Neural cell (in vitro differentiated cells): Measurements from ENCODE around the gene EMCN. TPM values are rescaled to one million over a fixed set of nuclear protein-coding genes. Genes with fewer than 3 reads are reported as not detected.

Experiments used
- H2AFZ ChIP-seq: fragments of 200-600, 300-800 bp; sonication (generic), shearing (Covaris generic); 2 replicates; pipeline ENCODE4 v1.6.0; 2014; ENCODE audit warnings: low read depth, mild to moderate bottlenecking, antibody characterized with exemption, low read length, moderate library complexity
- H3F3A ChIP-seq: fragments of 200-600 bp; shearing (Covaris generic); 2 replicates; pipeline ENCODE4 v1.6.1; 2016; ENCODE audit warnings: mild to moderate bottlenecking, moderate library complexity, mixed read lengths, antibody characterized with exemption, low read length; ENCODE audit not compliant: insufficient read depth, poor library complexity, severe bottlenecking
- H3K27ac ChIP-seq: fragments of 200-600, 300-800 bp; sonication (generic), shearing (Covaris generic); 2 replicates; pipeline ENCODE4 v1.5.1; 2014; ENCODE audit warnings: mild to moderate bottlenecking, low read length, moderate library complexity
- H3K27me3 ChIP-seq: fragments of 300-800, 200-600 bp; sonication (generic), shearing (Covaris generic); 2 replicates; pipeline ENCODE4 v1.6.0; 2014; ENCODE audit warnings: mild to moderate bottlenecking, low read depth, low read length, moderate library complexity; ENCODE audit not compliant: insufficient read depth
- H3K36me3 ChIP-seq: fragments of 300-800, 200-600 bp; sonication (generic), shearing (Covaris generic); 2 replicates; pipeline ENCODE4 v1.5.1; 2014; ENCODE audit warnings: mild to moderate bottlenecking, antibody characterized with exemption, low read length, moderate library complexity; ENCODE audit not compliant: insufficient read depth
- H3K4me2 ChIP-seq: fragments of 300-800, 200-600 bp; sonication (generic), shearing (Covaris generic); 2 replicates; pipeline ENCODE4 v1.6.0; 2014; ENCODE audit warnings: mild to moderate bottlenecking, low read length
- H3K4me3 ChIP-seq: fragments of 300-800, 200-600 bp; sonication (generic), shearing (Covaris generic); 2 replicates; pipeline ENCODE4 v1.5.1; 2014; ENCODE audit warnings: mild to moderate bottlenecking, low read length, moderate library complexity
- H3K79me2 ChIP-seq: fragments of 200-600 bp; shearing (Covaris generic); replicated peaks from 2 replicates; pipeline ENCODE4 v1.6.0; 2014; ENCODE audit warnings: mild to moderate bottlenecking, low read length, moderate library complexity; ENCODE audit not compliant: insufficient read depth
- H3K9ac ChIP-seq: fragments of 300-800, 200-600 bp; sonication (generic), shearing (Covaris generic); 2 replicates; pipeline ENCODE4 v1.6.1; 2016; ENCODE audit warnings: mild to moderate bottlenecking, low read length, mixed read lengths
- H3K9me2 ChIP-seq: fragments of 200-600 bp; shearing (Covaris generic); 2 replicates; pipeline ENCODE4 v1.6.1; 2016; ENCODE audit warnings: mild to moderate bottlenecking, low read length, mixed read lengths; ENCODE audit not compliant: insufficient read depth
- H3K9me3 ChIP-seq: fragments of 200-600, 300-800 bp; sonication (generic), shearing (Covaris generic); 2 replicates; pipeline ENCODE4 v1.6.1; 2016; ENCODE audit warnings: mild to moderate bottlenecking, mixed run types, low read length, moderate library complexity, mixed read lengths
- H4K20me1 ChIP-seq: fragments of 200-600 bp; shearing (Covaris generic); 2 replicates; pipeline ENCODE4 v1.6.1; 2016; ENCODE audit warnings: mild to moderate bottlenecking, mixed run types; ENCODE audit not compliant: insufficient read depth
- CTCF ChIP-seq: fragments of 450-650 bp; IDR thresholded peaks from 2 replicates; pipeline ENCODE4 v1.5.1; 2014; ENCODE audit warnings: antibody characterized with exemption, mild to moderate bottlenecking, moderate library complexity; ENCODE audit not compliant: poor library complexity, severe bottlenecking
- EP300 ChIP-seq: fragments of 450-650 bp; conservative IDR thresholded peaks from 2 replicates; pipeline ENCODE4 v1.6.1; 2014; ENCODE audit warnings: antibody characterized with exemption, mild to moderate bottlenecking, moderate library complexity; ENCODE audit not compliant: poor library complexity, severe bottlenecking
- EZH2 ChIP-seq: fragments of 200-600, 300-800 bp; shearing (Covaris generic), sonication (generic); IDR thresholded peaks from 2 replicates; pipeline ENCODE4 v1.6.1; 2014; ENCODE audit warnings: antibody characterized with exemption, low read length, borderline replicate concordance, mild to moderate bottlenecking; ENCODE audit not compliant: insufficient read depth, poor library complexity, severe bottlenecking
- MXI1 ChIP-seq: fragments of 450-650 bp; conservative IDR thresholded peaks from 2 replicates; pipeline ENCODE4 v1.6.1; 2014; ENCODE audit warnings: antibody characterized with exemption, mild to moderate bottlenecking; ENCODE audit not compliant: poor library complexity, severe bottlenecking
- POLR2AphosphoS5 ChIP-seq: IDR thresholded peaks from 2 replicates; pipeline ENCODE4 v1.6.1; 2012
- RAD21 ChIP-seq: fragments of 450-650 bp; conservative IDR thresholded peaks from 2 replicates; pipeline ENCODE4 v1.6.1; 2014; ENCODE audit warnings: antibody characterized with exemption, mild to moderate bottlenecking, moderate library complexity
- SMC3 ChIP-seq: fragments of 450-650 bp; conservative IDR thresholded peaks from 2 replicates; pipeline ENCODE4 v1.6.1; 2014; ENCODE audit warnings: antibody characterized with exemption, mild to moderate bottlenecking, moderate library complexity; ENCODE audit not compliant: poor library complexity
- TAF1 ChIP-seq: IDR thresholded peaks from 2 replicates; pipeline ENCODE4 v1.6.1; 2012; ENCODE audit warnings: low read depth
- polyA plus RNA-seq: library from polyadenylated mRNA; depleted of rRNA; stranded (reverse); fragments of >200 nt; gene quantifications from 2 replicates; pipeline ENCODE4 v1.2.3, GENCODE V29; 2014
- TF ChIP-seq, protein P1 (sequence below): IDR thresholded peaks from 2 replicates; pipeline ENCODE4 v1.6.1; 2012; ENCODE audit warnings: borderline replicate concordance

The EMCN gene
- polyA plus RNA-seq, 1 donor from 2014 or later, result 0.77 TPM

- H3K36me3 ChIP-seq, result no peaks in the 10 kb centered on the region
- H3K27me3 ChIP-seq, result no peaks in the 10 kb centered on the region
- no peaks in the 10 kb centered on the region for H3K9me2 ChIP-seq
- no peaks in the 10 kb centered on the region for H3F3A ChIP-seq
- no peak overlapping the region for H3K4me2 ChIP-seq
- no peak overlapping the region for H3K9ac ChIP-seq
- no peak overlapping the region for H3K27ac ChIP-seq
- no peaks in the 10 kb centered on the region for H3K9me3 ChIP-seq
- no peak overlapping the region for H3K4me3 ChIP-seq
- no peaks in the 10 kb centered on the region for H3K79me2 ChIP-seq
- TF ChIP-seq CTCF, result no peak
- TF ChIP-seq, protein P1, sequence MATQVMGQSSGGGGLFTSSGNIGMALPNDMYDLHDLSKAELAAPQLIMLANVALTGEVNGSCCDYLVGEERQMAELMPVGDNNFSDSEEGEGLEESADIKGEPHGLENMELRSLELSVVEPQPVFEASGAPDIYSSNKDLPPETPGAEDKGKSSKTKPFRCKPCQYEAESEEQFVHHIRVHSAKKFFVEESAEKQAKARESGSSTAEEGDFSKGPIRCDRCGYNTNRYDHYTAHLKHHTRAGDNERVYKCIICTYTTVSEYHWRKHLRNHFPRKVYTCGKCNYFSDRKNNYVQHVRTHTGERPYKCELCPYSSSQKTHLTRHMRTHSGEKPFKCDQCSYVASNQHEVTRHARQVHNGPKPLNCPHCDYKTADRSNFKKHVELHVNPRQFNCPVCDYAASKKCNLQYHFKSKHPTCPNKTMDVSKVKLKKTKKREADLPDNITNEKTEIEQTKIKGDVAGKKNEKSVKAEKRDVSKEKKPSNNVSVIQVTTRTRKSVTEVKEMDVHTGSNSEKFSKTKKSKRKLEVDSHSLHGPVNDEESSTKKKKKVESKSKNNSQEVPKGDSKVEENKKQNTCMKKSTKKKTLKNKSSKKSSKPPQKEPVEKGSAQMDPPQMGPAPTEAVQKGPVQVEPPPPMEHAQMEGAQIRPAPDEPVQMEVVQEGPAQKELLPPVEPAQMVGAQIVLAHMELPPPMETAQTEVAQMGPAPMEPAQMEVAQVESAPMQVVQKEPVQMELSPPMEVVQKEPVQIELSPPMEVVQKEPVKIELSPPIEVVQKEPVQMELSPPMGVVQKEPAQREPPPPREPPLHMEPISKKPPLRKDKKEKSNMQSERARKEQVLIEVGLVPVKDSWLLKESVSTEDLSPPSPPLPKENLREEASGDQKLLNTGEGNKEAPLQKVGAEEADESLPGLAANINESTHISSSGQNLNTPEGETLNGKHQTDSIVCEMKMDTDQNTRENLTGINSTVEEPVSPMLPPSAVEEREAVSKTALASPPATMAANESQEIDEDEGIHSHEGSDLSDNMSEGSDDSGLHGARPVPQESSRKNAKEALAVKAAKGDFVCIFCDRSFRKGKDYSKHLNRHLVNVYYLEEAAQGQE, result no peak
- TF ChIP-seq TAF1, result no peak
- TF ChIP-seq RAD21, result no peak
- TF ChIP-seq POLR2AphosphoS5, result no peak
- TF ChIP-seq EP300, result no peak
- TF ChIP-seq EZH2, result no peak
- no peak for TF ChIP-seq MXI1
- no peak for TF ChIP-seq SMC3
- no peaks in the 10 kb centered on the region for H4K20me1 ChIP-seq
- no peak overlapping the region for H2AFZ ChIP-seq
These were observed 13.5 kb downstream of the EMCN start for GRCh38 chr4:100504086-100504874.

GRCh38 chr4:100497791-100498190, 20.0 kb downstream of the EMCN start:
- no peak overlapping the region for H3K4me2 ChIP-seq
- no peak overlapping the region for H3K4me3 ChIP-seq
- H3K27ac ChIP-seq, result no peak overlapping the region
- no peaks in the 10 kb centered on the region for H3K27me3 ChIP-seq
- no peaks in the 10 kb centered on the region for H4K20me1 ChIP-seq
- no peaks in the 10 kb centered on the region for H3K79me2 ChIP-seq
- H3K9me2 ChIP-seq, result no peaks in the 10 kb centered on the region
- TF ChIP-seq, protein P1, result no peak
- no peak for TF ChIP-seq CTCF
- no peak for TF ChIP-seq MXI1
- no peak for TF ChIP-seq EP300
- TF ChIP-seq RAD21, result no peak
- TF ChIP-seq EZH2, result no peak
- TF ChIP-seq SMC3, result no peak
- no peak for TF ChIP-seq TAF1
- no peak for TF ChIP-seq POLR2AphosphoS5
- H3F3A ChIP-seq, result no peaks in the 10 kb centered on the region
- no peak overlapping the region for H3K9ac ChIP-seq
- no peaks in the 10 kb centered on the region for H3K9me3 ChIP-seq
- H2AFZ ChIP-seq, result no peak overlapping the region
- H3K36me3 ChIP-seq, result no peaks in the 10 kb centered on the region
